Calu3 (cell line): Measurements from ENCODE around the gene PLEKHM2. TPM values are rescaled to one million over a fixed set of nuclear protein-coding genes. Genes with fewer than 3 reads are reported as not detected.

Experiments
- BruUV-seq: library from RNA; stranded (reverse); fragments of 400-500 nt; replicated peaks from 2 replicates; lab custom pipeline; 2021; lab: Mats Ljungman, UMichigan
- CTCF ChIA-PET: fragments of 300-600 bp; sonication (Branson Sonifier 250); formaldehyde crosslinking; loops from one replicate; lab custom pipeline; 2022; ENCODE audit warnings: antibody characterized with exemption; lab: Charles Lee
- DNase-seq: peaks from one replicate; pipeline ENCODE4 v3.0.0; 2022
- H3K27ac Mint-ChIP-seq: one replicate; pipeline ENCODE4 v1.8.0; 2022; ENCODE audit warnings: mixed read lengths; ENCODE audit not compliant: unreplicated experiment
- H3K27me3 Mint-ChIP-seq: one replicate; pipeline ENCODE4 v1.8.0; 2022; ENCODE audit warnings: mixed read lengths; ENCODE audit not compliant: unreplicated experiment
- H3K36me3 Mint-ChIP-seq: one replicate; pipeline ENCODE4 v1.8.0; 2022; ENCODE audit warnings: mild to moderate bottlenecking, moderate library complexity, mixed read lengths; ENCODE audit not compliant: insufficient read depth, unreplicated experiment
- H3K4me1 Mint-ChIP-seq: one replicate; pipeline ENCODE4 v1.8.0; 2022; ENCODE audit warnings: mild to moderate bottlenecking, low read depth, mixed read lengths; ENCODE audit not compliant: unreplicated experiment
- H3K4me3 Mint-ChIP-seq: one replicate; pipeline ENCODE4 v1.8.0; 2022; ENCODE audit warnings: mild to moderate bottlenecking, low read depth, moderate library complexity, mixed read lengths; ENCODE audit not compliant: unreplicated experiment
- H3K9me3 Mint-ChIP-seq: one replicate; pipeline ENCODE4 v1.8.0; 2022; ENCODE audit warnings: low read depth, mixed read lengths; ENCODE audit not compliant: unreplicated experiment
- intact Hi-C: fragments of 100-400 bp; cut with micrococcal nuclease; formaldehyde crosslinking; loops from one replicate; pipeline ENCODE4 v1.10.0; 2022; ENCODE audit not compliant: unreplicated experiment
- total RNA-seq: library from RNA; stranded (reverse); gene quantifications from 2 replicates; pipeline ENCODE4 v1.2.3, GENCODE V29; 2022
- TF ChIP-seq, protein P1 (sequence below): fragments of 200-600 bp; IDR thresholded peaks from one replicate; pipeline ENCODE4 v1.8.0; 2022; ENCODE audit warnings: antibody characterized with exemption; ENCODE audit not compliant: unreplicated experiment

Gene PLEKHM2
- total RNA-seq, 1 experiment from 2014 or later, result 30.4 TPM

DNA sequence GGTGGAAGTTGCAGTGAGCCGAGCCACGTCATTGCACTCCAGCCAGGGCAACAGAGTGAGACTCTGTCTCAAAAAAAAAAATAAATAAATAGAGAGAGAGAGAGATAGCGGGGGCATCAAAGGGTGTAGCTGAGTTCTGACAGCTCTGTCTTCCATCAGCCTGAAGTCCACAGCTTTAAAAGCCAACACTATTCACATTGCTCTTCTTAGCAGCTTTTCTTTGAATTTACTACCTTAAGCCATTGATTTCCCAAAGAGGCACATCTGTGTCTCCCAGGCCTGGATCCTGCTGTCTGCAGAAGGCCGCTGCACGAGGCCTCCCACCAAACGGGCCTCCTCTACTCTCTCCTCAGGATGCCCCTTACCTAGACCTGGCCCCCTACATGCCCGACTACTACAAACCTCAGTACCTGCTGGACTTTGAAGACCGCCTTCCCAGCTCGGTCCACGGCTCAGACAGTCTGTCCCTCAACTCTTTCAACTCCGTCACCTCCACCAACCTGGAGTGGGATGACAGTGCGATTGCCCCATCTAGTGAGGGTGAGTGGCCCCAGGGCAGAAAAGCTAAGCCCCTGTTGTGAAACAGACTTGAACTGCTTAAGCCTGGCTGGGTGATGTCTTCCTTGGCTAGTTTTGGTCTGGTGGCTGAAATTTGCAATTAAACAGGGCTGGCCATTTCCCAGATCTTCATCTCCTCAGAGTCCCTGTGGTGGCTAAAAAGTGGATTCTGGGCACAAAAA is 35.4 kb downstream of the PLEKHM2 start:
- TF ChIP-seq, protein P1, sequence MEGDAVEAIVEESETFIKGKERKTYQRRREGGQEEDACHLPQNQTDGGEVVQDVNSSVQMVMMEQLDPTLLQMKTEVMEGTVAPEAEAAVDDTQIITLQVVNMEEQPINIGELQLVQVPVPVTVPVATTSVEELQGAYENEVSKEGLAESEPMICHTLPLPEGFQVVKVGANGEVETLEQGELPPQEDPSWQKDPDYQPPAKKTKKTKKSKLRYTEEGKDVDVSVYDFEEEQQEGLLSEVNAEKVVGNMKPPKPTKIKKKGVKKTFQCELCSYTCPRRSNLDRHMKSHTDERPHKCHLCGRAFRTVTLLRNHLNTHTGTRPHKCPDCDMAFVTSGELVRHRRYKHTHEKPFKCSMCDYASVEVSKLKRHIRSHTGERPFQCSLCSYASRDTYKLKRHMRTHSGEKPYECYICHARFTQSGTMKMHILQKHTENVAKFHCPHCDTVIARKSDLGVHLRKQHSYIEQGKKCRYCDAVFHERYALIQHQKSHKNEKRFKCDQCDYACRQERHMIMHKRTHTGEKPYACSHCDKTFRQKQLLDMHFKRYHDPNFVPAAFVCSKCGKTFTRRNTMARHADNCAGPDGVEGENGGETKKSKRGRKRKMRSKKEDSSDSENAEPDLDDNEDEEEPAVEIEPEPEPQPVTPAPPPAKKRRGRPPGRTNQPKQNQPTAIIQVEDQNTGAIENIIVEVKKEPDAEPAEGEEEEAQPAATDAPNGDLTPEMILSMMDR, result no peak
- no TSS peak for BruUV-seq
- DNase-seq, result no peak
- no peak overlapping the region for H3K27ac Mint-ChIP-seq
- no peaks in the 10 kb centered on the region for H3K4me1 Mint-ChIP-seq
- CTCF ChIA-PET, result no interaction called here
- intact Hi-C loops, result no loop called here
- no peaks in the 10 kb centered on the region for H3K9me3 Mint-ChIP-seq
- no peak overlapping the region for H3K4me3 Mint-ChIP-seq
- H3K27me3 Mint-ChIP-seq, result no peaks in the 10 kb centered on the region
- peaks cover 14% of the 10 kb centered on the region for H3K36me3 Mint-ChIP-seq

DNA sequence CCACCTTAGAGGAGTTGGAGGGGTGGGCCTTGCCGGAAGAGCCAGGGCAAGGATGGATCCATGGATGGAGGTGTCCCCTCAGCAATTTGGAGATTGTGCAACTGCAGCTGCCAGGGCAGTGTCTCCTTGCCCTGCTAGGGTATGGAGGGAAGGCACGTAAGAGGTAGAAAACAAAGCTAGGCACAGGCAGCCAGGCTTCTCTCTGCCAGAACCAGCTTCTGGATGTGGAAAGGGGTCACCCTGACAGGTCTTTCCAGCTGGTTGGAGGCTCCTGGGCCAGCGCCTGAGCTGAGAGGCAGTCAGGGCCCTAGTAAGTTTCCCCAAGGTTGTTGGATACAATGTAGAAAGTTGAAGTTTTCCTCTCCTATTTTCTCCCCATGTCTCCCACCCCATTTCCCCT is 36.7 kb downstream of the PLEKHM2 start:
- CTCF ChIA-PET, result no interaction called here
- H3K4me3 Mint-ChIP-seq, result no peak overlapping the region
- intact Hi-C loops, result no loop called here
- TF ChIP-seq, protein P1, result no peak
- H3K36me3 Mint-ChIP-seq, result peaks cover 14% of the 10 kb centered on the region
- no peaks in the 10 kb centered on the region for H3K9me3 Mint-ChIP-seq
- no peak for DNase-seq
- H3K4me1 Mint-ChIP-seq, result no peaks in the 10 kb centered on the region
- H3K27me3 Mint-ChIP-seq, result no peaks in the 10 kb centered on the region
- BruUV-seq, result no TSS peak
- H3K27ac Mint-ChIP-seq, result no peak overlapping the region

DNA sequence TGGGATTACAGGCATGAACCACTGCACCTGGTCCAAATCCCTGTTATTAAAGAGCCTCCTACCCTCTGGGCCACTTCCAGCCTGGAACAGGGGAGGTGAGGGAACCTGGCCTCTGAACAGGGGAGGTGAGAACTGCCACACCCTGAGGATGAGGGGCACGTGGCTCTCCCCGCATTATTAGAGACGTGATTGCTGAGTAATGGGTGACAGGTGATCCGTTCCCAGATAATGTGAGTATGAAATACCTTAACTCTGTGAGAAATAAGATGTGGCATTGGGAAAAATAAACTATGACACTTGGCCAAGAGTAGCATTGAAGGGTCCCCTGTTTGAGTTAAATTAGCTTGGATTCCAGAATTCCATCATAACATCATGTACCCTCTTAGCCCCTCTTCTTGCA is 38.3 kb downstream of the PLEKHM2 start:
- intact Hi-C loops, result no loop called here
- H3K27me3 Mint-ChIP-seq, result no peaks in the 10 kb centered on the region
- TF ChIP-seq, protein P1, result no peak
- BruUV-seq, result no TSS peak
- no peak overlapping the region for H3K4me3 Mint-ChIP-seq
- H3K4me1 Mint-ChIP-seq, result no peaks in the 10 kb centered on the region
- no peak overlapping the region for H3K27ac Mint-ChIP-seq
- no peak for DNase-seq
- CTCF ChIA-PET, result no interaction called here
- H3K36me3 Mint-ChIP-seq, result peaks cover 17% of the 10 kb centered on the region
- H3K9me3 Mint-ChIP-seq, result no peaks in the 10 kb centered on the region

DNA sequence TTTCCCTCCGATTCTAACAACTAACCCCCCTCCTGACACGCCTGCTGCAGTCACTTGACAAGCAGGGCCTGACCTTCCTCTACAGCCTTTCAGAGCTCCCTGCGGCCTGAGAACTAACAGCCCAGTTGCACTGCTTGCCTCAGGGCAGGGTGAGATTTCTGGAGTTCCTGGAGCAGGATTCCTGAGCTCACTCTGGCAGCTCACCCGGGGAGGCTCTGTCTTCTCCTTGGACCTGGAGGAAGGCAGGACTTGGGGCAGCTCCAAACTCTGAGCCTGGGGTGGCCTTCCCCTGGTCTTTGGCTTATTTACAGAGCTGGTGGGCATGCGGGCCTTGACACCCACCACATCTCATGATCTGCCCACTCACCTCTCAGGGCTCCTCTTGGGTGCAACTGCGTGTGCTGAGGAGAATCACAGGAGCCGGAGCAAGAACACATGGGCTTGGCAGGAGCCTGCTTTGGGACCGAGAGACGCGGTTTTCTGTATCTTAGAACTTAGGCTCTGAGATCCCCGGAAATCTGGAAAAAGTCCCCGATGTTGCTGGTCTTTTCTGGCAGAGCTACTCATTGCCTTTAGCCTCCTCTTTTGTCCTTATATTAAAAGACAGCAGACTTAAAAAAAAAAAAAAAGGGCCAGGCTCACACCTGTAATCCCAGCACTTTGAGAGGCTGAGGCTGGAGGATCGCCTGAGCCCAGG is 38.9 kb downstream of the PLEKHM2 start:
- Mint-ChIP-seq H3K36me3 (peaks cover 20% of the 10 kb centered on the region), H3K4me1 (no peaks in the 10 kb centered on the region), H3K4me3 (no peak overlapping the region), H3K27me3 (no peaks in the 10 kb centered on the region), H3K9me3 (no peaks in the 10 kb centered on the region), H3K27ac (no peak overlapping the region)
- no TSS peak for BruUV-seq
- intact Hi-C loops, result no loop called here
- no peak for DNase-seq
- CTCF ChIA-PET, result no interaction called here
- TF ChIP-seq, protein P1, result no peak
